Small intestine (tissue), 7 donors: Measurements from ENCODE around the gene UVSSA. TPM values are rescaled to one million over a fixed set of nuclear protein-coding genes. Genes with fewer than 3 reads are reported as not detected.

Experiments
- DNase-seq, 2 donors: peaks; one replicate each; pipeline versions ENCODE4 v3.0.0 to v3.0.0-alpha.2; 2013
- FAIRE-seq: peaks from 2 replicates; lab custom pipeline; 2012; peaks lifted over from hg19 to GRCh38; lab: Jason Lieb, UNC
- H3K27ac ChIP-seq, 3 donors: one replicate each; pipeline ENCODE4 v1.5.1; 2013; ENCODE audit warnings: low read length in 2 of 3, mild to moderate bottlenecking in 2 of 3, control low read depth in 1 of 3, inconsistent platforms in 1 of 3, low read depth in 1 of 3, moderate library complexity in 1 of 3
- H3K27me3 ChIP-seq, 3 donors: one replicate each; pipeline ENCODE4 v1.6.1; 2013; ENCODE audit warnings: low read length in 3 of 3, inconsistent platforms in 1 of 3; ENCODE audit not compliant: control insufficient read depth in 3 of 3, insufficient read depth in 3 of 3
- H3K36me3 ChIP-seq, 3 donors: one replicate each; pipeline ENCODE4 v1.6.1; 2013; ENCODE audit warnings: low read length in 3 of 3, inconsistent platforms in 1 of 3, low read depth in 1 of 3, mild to moderate bottlenecking in 1 of 3, moderate library complexity in 1 of 3; ENCODE audit not compliant: control insufficient read depth in 3 of 3, insufficient read depth in 2 of 3
- H3K4me1 ChIP-seq, 3 donors: one replicate each; pipeline ENCODE4 v1.6.1; 2013; ENCODE audit warnings: low read length in 2 of 3, inconsistent platforms in 1 of 3, low read depth in 1 of 3, mild to moderate bottlenecking in 1 of 3, moderate library complexity in 1 of 3; ENCODE audit not compliant: control insufficient read depth in 3 of 3, insufficient read depth in 2 of 3
- H3K4me3 ChIP-seq, 3 donors: one replicate each; pipeline ENCODE4 v1.5.1; 2013; ENCODE audit warnings: low read length in 3 of 3, control low read depth in 1 of 3, inconsistent platforms in 1 of 3, low read depth in 1 of 3, mild to moderate bottlenecking in 1 of 3, moderate library complexity in 1 of 3
- H3K9me3 ChIP-seq, 2 donors: one replicate each; pipeline ENCODE4 v1.6.1; 2013; ENCODE audit warnings: low read depth in 1 of 2, low read length in 1 of 2; ENCODE audit not compliant: control insufficient read depth in 2 of 2, insufficient read depth in 1 of 2
- WGBS, 3 donors: extraction: QIAGEN DNeasy Blood & Tissue Kit; methylation state at CpG; one replicate each; pipeline ENCODE4 v1.1.7; 2013; 5-methylcytosine and 5-hydroxymethylcytosine counted together
- polyA plus RNA-seq, 4 donors: library from polyadenylated mRNA; stranded (reverse) in 3 of 4; unstranded in 1 of 4; fragments of 200-250 nt in 3 of 4; fragments of 120-200 nt in 1 of 4; gene quantifications; one replicate each; pipeline versions ENCODE4 v1.2.1 to v1.2.3, GENCODE V29; 2013
- donor health status: healthy with polysubstance abuse.
- donor health status: control.
- donor health status: control.
- donor health status: Bipolar disorder and iron deficiency.
- donor health status: healthy.

Gene UVSSA
- polyA plus RNA-seq, 4 donors, result 8.5 to 20.3 (median 9.8) TPM

DNA sequence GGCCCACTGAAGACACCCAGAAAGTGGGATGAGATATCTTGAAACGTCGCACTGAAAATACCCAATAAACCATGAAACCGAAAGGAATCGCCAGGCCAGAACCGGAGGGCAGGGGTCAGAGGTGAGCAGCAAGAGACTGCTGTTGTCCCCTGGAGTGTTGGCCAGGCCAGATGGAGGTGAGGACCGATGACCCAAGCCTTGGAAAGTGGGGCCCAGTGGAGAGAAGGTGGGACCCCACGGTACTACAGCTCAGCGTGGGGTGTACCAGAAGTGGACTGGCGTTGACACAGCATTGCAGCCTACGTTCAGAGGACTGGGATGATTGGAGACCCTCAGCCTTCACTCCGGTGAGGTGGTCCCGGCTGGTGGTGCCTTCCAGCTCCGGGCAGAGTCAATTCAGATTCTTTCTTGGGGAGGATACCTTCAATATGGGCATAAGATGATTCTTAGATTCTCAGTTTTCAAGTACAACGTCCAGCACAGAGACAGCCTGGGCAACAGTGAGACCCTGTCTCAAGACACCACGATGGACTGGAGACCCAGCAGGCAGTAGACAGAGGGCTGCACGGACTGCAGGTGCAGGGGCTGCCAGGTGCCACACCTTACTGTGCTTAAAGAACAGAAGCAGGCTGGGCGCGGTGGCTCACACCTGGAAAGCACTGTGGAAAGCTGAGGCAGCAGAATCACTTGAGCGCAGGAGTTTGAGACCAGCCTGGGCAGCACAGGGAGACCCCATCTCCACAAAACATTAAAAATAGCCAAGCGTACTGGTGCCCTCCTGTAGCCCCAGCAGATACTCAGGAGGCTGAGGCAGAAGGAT lies 34.0 kb upstream of the UVSSA start:
- Histone ChIP-seq H3K4me3 (no peak overlapping the region), H3K27me3 (no peaks in the 10 kb centered on the region), H3K36me3 (peaks cover 8 to 74% (median 16%) of the 10 kb centered on the region in 3 donors), H3K4me1 (peaks cover 0 to 15% (median 6%) of the 10 kb centered on the region in 3 donors), H3K9me3 (no peaks in the 10 kb centered on the region), H3K27ac (no peak overlapping the region)
- DNase-seq, result no peak
- FAIRE-seq, result no peak
- 92 to 96% (median 96%) methylated on average over 20 of the region's 20 CpGs for WGBS, 3 donors

DNA sequence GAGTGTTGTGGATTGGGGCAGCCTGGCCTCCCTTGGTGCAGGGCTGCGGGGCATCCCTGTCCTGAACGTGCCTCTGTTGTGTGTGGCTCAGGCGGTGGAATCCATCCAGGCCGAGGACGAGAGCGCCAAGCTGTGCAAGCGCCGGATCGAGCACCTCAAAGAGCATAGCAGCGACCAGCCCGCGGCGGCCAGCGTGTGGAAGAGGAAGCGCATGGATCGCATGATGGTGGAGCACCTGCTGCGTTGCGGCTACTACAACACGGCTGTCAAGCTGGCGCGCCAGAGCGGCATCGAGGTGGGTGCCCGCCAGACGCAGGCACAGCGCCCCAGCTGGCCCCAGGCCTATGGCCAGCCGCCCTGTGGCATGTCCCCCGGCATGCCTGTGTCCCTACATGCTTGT lies 31.7 kb upstream of the UVSSA start:
- Histone ChIP-seq H3K4me1 (peaks cover 0 to under 1% (median 0%) of the 10 kb centered on the region in 3 donors), H3K27ac (no peak overlapping the region), H3K27me3 (no peaks in the 10 kb centered on the region), H3K9me3 (no peaks in the 10 kb centered on the region), H3K36me3 (peaks cover 8 to 84% (median 21%) of the 10 kb centered on the region in 3 donors), H3K4me3 (no peak overlapping the region)
- FAIRE-seq (no peak), DNase-seq (no peak)
- WGBS, 3 donors, result 94 to 96% (median 96%) methylated on average over 27 to 28 of the region's 28 CpGs

DNA sequence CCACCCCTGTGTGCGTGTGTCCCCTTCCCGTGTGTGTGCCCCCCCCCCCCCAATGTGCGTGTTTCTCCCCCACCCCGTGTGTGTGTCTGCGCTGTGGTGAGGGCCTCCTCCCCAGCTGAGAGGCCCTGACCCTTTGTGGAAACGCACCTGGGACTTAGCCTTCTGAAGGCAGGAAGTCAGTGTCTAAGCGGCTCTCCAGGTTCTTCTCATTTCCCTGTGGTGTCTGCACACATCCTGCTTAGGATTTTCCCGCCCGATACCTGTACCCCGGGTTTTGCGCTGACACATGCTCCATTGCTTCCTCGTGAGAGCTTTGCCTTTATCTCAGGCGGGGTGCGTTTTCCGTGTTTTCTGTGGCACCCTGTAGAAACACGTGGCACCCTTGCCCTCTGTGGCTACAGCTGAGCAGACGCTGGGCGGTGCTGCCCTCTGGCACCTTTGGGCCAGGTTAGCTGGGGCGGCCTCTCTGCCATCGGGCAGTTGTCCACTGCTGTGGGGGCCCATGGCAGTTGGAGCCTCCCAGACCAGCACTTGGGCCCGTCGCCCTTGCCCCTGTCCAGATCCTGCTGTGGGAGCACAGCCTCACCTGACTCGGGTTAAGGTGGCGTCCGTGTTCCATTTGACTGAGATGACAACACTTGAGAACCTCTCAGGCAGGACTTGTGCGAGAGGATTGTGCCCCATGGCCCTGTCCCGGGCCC lies 31.0 kb upstream of the UVSSA start:
- FAIRE-seq (no peak), DNase-seq (no peak)
- 84 to 88% (median 86%) methylated on average over 25 to 26 of the region's 27 CpGs for WGBS, 3 donors
- Histone ChIP-seq H3K27ac (no peak overlapping the region), H3K36me3 (peaks cover 8 to 79% (median 21%) of the 10 kb centered on the region in 3 donors), H3K9me3 (no peaks in the 10 kb centered on the region), H3K4me1 (no peaks in the 10 kb centered on the region), H3K27me3 (no peaks in the 10 kb centered on the region), H3K4me3 (no peak overlapping the region)

DNA sequence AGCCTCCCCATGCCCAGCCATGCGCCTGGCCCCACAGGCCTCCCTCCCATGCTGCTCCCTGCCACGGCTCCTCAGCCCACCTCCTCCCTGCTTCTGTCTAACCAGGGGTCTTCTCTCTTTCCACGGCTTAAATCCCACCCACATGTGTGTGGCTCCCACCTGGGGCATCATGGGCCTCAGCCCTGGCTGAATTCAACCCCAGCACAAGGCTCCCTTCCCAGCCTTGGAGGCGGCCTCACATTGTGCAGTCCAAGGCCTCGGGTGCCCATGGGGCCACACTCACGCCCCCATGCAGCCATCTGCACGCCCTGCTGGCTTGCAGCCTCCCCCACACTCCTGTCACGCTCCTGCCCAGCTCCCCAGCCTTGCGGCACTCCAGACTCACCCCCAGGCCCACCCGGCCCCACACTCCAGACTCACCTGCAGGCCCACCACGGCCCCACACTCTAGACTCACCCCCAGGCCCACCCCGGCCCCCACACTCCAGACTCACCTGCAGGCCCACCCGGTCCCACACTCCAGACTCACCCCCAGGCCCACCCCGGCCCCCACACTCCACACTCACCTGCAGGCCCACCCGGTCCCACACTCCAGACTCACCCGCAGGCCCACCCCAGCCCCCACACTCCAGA lies 30.4 kb upstream of the UVSSA start:
- Histone ChIP-seq H3K4me3 (no peak overlapping the region), H3K27ac (no peak overlapping the region), H3K36me3 (peaks cover 8 to 76% (median 21%) of the 10 kb centered on the region in 3 donors), H3K27me3 (no peaks in the 10 kb centered on the region), H3K4me1 (no peaks in the 10 kb centered on the region), H3K9me3 (no peaks in the 10 kb centered on the region)
- FAIRE-seq (no peak), DNase-seq (no peak)
- WGBS, 3 donors, result 85 to 88% (median 87%) methylated on average over 16 of the region's 16 CpGs

DNA sequence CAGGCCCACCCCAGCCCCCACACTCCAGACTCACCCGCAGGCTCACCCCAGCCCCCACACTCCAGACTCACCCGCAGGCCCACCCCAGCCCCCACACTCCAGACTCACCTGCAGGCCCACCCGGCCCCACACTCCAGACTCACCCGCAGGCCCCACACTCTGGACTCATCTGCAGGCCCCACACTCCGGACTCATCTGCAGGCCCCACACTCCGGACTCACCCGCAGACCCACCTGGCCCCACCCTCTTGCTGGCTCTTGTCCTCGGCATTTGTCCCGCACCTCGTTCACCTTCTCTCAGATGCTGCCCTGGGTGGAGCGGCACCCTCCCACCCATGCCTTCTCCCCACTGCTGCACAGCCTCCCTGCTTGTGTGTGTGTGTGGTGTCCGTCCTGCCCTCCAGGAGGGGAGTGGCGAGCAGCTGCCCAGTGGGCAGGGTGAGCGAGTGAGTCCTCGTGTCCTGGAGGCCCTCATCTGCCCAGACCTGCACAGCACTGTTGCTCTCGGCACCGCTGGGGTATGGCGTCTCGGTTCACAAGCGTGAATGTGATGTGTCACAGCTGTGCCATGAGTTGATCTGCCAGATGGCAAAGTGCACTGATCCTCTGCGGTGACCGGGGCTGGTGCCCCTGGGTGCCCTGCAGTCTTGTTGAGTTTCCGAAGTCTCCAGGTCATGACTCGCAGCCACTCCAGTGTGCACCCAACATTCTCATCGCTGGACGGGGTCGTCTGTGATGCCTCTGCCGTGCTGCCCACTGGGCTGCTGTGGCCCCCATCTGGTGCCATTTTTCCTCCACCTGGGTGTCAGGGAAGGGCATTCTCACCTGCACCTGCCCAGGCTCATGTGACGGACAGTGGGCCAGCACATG lies 29.6 kb upstream of the UVSSA start:
- 94 to 96% (median 96%) methylated on average over 28 to 29 of the region's 29 CpGs for WGBS, 3 donors
- Histone ChIP-seq H3K4me1 (no peaks in the 10 kb centered on the region), H3K9me3 (no peaks in the 10 kb centered on the region), H3K4me3 (no peak overlapping the region), H3K27me3 (no peaks in the 10 kb centered on the region), H3K27ac (no peak overlapping the region), H3K36me3 (peaks cover 8 to 75% (median 23%) of the 10 kb centered on the region in 3 donors)
- FAIRE-seq, result no peak
- no peak for DNase-seq

DNA sequence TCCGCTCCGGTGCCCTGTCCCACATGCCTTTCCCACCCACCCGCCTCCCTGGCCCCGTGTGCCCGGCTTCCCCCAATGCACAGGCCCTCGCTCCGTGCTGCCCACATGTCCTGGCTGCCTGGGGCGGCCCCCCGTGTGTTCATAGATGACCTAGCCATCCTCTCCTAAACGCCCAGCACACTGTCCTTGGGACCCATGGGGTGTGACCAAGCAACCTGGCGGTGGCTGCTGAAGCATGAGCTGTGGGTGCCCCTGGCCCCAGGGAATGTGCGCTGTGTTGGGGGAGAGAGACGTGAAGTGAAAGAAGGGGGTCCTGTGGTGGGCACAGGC lies 29.0 kb upstream of the UVSSA start:
- no peaks in the 10 kb centered on the region for H3K4me1 ChIP-seq
- FAIRE-seq (no peak), DNase-seq (no peak)
- H3K9me3 ChIP-seq, result no peaks in the 10 kb centered on the region
- H3K27ac ChIP-seq, result no peak overlapping the region
- H3K36me3 ChIP-seq, result peaks cover 8 to 73% (median 25%) of the 10 kb centered on the region in 3 donors
- no peaks in the 10 kb centered on the region for H3K27me3 ChIP-seq
- 98% methylated on average over 13 of the region's 13 CpGs for WGBS, 3 donors
- no peak overlapping the region for H3K4me3 ChIP-seq

DNA sequence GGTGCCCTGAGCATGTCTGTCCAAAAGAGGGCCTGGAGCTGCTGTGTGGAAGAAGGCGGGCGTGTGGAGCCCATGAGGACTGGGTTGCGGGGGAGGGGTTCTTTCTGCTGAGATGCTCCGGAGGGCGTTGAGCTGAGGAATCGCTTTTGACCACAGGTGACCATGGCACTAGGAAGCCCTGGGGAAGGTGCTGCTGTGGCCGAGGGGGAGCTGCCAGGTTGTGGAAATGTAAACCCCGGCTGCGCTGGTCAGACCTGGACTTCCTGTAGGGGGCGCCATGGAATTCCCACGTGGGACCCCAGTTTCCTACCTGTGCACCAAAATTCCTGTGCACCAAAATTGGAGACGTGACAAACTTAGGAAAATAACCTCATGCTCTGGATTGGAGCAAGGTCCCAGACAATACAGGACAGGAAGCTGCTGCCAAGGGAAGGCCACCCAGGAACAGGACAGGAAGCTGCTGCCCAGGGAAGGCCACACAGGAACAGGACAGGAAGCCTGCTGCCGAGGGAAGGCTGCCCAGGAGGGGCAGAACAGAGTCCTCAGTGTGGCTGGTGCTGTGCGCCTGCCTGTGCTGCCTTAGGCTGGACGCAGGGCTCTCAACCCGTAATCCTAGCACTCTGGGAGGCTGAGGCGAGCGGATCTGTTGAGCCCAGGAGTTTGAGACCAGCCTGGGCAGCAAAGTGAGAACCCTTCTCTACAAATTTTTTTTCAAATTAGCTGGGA lies 28.4 kb upstream of the UVSSA start:
- FAIRE-seq (no peak), DNase-seq (no peak)
- H3K36me3 ChIP-seq, result peaks cover 8 to 73% (median 29%) of the 10 kb centered on the region in 3 donors
- H3K4me3 ChIP-seq, result no peak overlapping the region
- no peaks in the 10 kb centered on the region for H3K27me3 ChIP-seq
- H3K4me1 ChIP-seq, result no peaks in the 10 kb centered on the region
- WGBS, 3 donors, result 90 to 92% (median 91%) methylated on average over 18 of the region's 18 CpGs
- no peaks in the 10 kb centered on the region for H3K9me3 ChIP-seq
- no peak overlapping the region for H3K27ac ChIP-seq
